CD4-positive, CD25-positive, alpha-beta regulatory T cell (primary cell): Measurements from ENCODE around the gene UBE2D2. TPM values are rescaled to one million over a fixed set of nuclear protein-coding genes. Genes with fewer than 3 reads are reported as not detected.

Experiments used
- ATAC-seq, 2 donors: fragments of 150-1000 bp; cut with Tn5 transposase; one replicate each; pipeline ENCODE4 v1.10.0; 2021; ENCODE audit warnings: low read depth in 2 of 2, moderate number of reproducible peaks in 2 of 2, moderate library complexity in 1 of 2
- DNase-seq, 3 donors: peaks; one replicate each; pipeline versions ENCODE4 v3.0.0 to v3.0.0-alpha.2; 2012 to 2022; ENCODE audit warnings: mixed read lengths in 1 of 3
- H3K27ac ChIP-seq: one replicate; pipeline ENCODE4 v1.7.0; 2013; ENCODE audit warnings: mild to moderate bottlenecking, low read length; ENCODE audit not compliant: insufficient read depth, poor library complexity, severe bottlenecking
- H3K27me3 ChIP-seq: one replicate; pipeline ENCODE4 v1.7.0; 2013; ENCODE audit warnings: low read length; ENCODE audit not compliant: control insufficient read depth, insufficient read depth
- H3K36me3 ChIP-seq: one replicate; pipeline ENCODE4 v1.7.0; 2013; ENCODE audit warnings: mild to moderate bottlenecking, low read length, moderate library complexity; ENCODE audit not compliant: control insufficient read depth, insufficient read depth
- H3K4me1 ChIP-seq: 2 replicates; pipeline ENCODE4 v1.7.0; 2013; ENCODE audit warnings: mild to moderate bottlenecking, low read length; ENCODE audit not compliant: insufficient read depth, control insufficient read depth, poor library complexity, severe bottlenecking
- H3K4me3 ChIP-seq: one replicate; pipeline ENCODE4 v1.7.0; 2013; ENCODE audit warnings: low read depth, mild to moderate bottlenecking, low read length, moderate library complexity
- H3K9me3 ChIP-seq, 2 experiments: 1 replicate in 1 of 2; 2 replicates in 1 of 2; pipeline ENCODE4 v1.7.0; 2013; ENCODE audit warnings: low read length in 2 of 2, mild to moderate bottlenecking in 1 of 2, moderate library complexity in 1 of 2; ENCODE audit not compliant: control insufficient read depth in 2 of 2
- H3K27ac Mint-ChIP-seq, 3 donors: one replicate each; pipeline ENCODE4 v1.8.0; 2020 to 2022; ENCODE audit warnings: mild to moderate bottlenecking in 3 of 3, mixed read lengths in 3 of 3, moderate library complexity in 2 of 3
- H3K27me3 Mint-ChIP-seq: one replicate; pipeline ENCODE4 v1.8.0; 2022; ENCODE audit warnings: mild to moderate bottlenecking, mixed read lengths
- H3K36me3 Mint-ChIP-seq: one replicate; pipeline ENCODE4 v1.8.0; 2020; ENCODE audit warnings: mixed read lengths
- H3K4me1 Mint-ChIP-seq, 4 donors: one replicate each; pipeline ENCODE4 v1.8.0; 2020 to 2022; ENCODE audit warnings: mixed read lengths in 4 of 4, mild to moderate bottlenecking in 1 of 4
- H3K4me3 Mint-ChIP-seq, 4 donors: one replicate each; pipeline ENCODE4 v1.8.0; 2020 to 2022; ENCODE audit warnings: mild to moderate bottlenecking in 4 of 4, mixed read lengths in 4 of 4, moderate library complexity in 3 of 4
- H3K9me3 Mint-ChIP-seq, 7 donors: one replicate each; pipeline ENCODE4 v1.8.0; 2020 to 2022; ENCODE audit warnings: mixed read lengths in 7 of 7, mild to moderate bottlenecking in 3 of 7, moderate library complexity in 2 of 7
- polyA plus RNA-seq, 4 donors: library from polyadenylated mRNA; unstranded; fragments of 300-500 nt; fragmentation: Illumina TruSeq; gene quantifications; one replicate each; pipeline ENCODE4 v1.2.3, GENCODE V29; 2021
- total RNA-seq: library from RNA; stranded (reverse); gene quantifications from one replicate; pipeline ENCODE4 v1.2.3, GENCODE V29; 2022

Gene UBE2D2
- total and polyA plus RNA-seq, 5 donors from 2014 or later: 181 to 376 (median 331) TPM

DNA sequence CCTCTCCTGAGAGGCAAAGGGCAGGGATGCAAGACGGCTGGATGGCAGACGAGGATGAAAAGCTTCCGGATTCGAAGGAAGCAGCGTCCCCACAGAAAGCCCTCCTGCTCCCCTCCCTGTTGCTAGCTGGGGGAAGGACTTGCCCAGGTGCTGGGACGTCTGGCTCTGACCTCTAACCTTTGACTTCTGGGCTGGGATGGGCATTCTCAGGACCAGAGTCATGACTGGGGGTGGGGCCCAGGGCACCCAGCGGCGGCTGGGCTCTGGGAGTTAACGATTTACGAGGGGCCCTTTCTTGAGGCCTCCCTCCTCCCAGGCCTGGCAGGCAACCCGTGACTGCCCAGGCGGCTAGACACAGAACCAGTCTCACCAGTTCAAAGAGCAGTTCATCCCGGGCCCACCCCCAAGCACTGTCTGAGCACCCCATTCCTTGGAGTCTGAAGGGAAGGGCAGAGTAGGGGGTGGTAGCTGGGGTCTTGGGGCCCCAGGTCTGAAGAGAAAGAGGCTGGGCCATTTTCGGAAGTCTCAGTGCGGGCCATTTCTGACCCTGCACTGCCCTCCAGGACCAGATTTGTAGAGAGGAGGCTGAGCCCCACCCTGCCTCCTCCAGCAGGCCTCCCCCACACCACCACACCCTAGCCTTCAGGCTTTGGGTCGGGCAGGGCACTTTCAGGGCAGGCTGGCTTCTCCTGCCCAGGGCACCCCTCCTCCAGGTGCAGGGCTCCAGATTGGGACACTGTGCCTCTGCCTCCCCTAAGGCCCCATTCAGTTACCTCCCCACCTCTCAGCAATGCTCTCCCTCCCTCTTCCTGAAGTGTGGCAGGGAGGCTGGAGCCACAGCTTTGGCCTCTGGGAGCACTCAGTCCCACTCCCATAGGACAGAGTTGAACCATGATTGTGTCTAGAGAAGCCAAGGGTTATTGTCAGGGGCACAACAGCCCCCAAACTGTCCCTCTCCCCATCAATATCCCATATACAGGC is 82.0 kb downstream of the UBE2D2 start:
- H3K9me3 Mint-ChIP-seq: no peaks in the 10 kb centered on the region
- H3K4me3 Mint-ChIP-seq: peak overlapping the region in 1 of 4 donors; percentile 58
- Histone ChIP-seq H3K27me3 (no peaks in the 10 kb centered on the region), H3K9me3 (no peaks in the 10 kb centered on the region), H3K4me3 (no peak overlapping the region), H3K36me3 (no peaks in the 10 kb centered on the region), H3K27ac (no peak overlapping the region), H3K4me1 (peaks cover 18% of the 10 kb centered on the region)
- peaks cover 0 to 43% (median 18%) of the 10 kb centered on the region in 4 donors for H3K4me1 Mint-ChIP-seq
- ATAC-seq (no peak), DNase-seq (no peak)
- peak overlapping the region in 1 of 3 donors; percentile 25 for H3K27ac Mint-ChIP-seq
- H3K36me3 Mint-ChIP-seq: no peaks in the 10 kb centered on the region
- H3K27me3 Mint-ChIP-seq: peaks cover 18% of the 10 kb centered on the region

DNA sequence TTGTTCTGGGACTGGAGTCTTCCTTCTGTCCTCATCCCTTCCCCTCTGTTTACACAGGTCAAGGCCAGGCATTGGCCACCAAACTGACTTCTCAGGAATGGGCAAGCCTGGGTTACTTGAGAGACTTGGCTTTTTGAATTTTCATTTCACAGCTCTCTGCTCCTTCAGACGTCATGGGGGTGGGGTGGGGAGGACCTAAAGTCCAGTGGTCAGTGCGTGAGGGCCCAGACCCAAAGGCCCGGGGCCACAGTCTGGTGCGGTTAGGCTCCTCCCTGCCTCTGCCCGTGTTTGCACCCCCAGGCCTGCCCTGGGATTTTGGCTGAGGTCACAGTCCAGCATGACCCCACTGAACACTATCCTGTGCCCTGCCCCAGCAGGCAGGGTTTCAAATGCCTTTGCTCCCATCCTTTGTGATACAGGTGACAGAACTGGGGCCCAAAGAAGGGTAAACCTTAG is 82.9 kb downstream of the UBE2D2 start:
- peaks cover 0 to 35% (median 14%) of the 10 kb centered on the region in 4 donors for H3K4me1 Mint-ChIP-seq
- H3K27ac ChIP-seq: no peak overlapping the region
- no peaks in the 10 kb centered on the region for H3K27me3 ChIP-seq
- H3K9me3 ChIP-seq: no peaks in the 10 kb centered on the region
- no peak for ATAC-seq
- H3K4me3 ChIP-seq: no peak overlapping the region
- no peak for DNase-seq
- peaks cover 18% of the 10 kb centered on the region for H3K4me1 ChIP-seq
- H3K4me3 Mint-ChIP-seq: no peak overlapping the region
- H3K27ac Mint-ChIP-seq: peak overlapping the region in 1 of 3 donors; percentile 69
- no peaks in the 10 kb centered on the region for H3K9me3 Mint-ChIP-seq
- no peaks in the 10 kb centered on the region for H3K36me3 Mint-ChIP-seq
- H3K27me3 Mint-ChIP-seq: peaks cover 18% of the 10 kb centered on the region
- H3K36me3 ChIP-seq: no peaks in the 10 kb centered on the region

DNA sequence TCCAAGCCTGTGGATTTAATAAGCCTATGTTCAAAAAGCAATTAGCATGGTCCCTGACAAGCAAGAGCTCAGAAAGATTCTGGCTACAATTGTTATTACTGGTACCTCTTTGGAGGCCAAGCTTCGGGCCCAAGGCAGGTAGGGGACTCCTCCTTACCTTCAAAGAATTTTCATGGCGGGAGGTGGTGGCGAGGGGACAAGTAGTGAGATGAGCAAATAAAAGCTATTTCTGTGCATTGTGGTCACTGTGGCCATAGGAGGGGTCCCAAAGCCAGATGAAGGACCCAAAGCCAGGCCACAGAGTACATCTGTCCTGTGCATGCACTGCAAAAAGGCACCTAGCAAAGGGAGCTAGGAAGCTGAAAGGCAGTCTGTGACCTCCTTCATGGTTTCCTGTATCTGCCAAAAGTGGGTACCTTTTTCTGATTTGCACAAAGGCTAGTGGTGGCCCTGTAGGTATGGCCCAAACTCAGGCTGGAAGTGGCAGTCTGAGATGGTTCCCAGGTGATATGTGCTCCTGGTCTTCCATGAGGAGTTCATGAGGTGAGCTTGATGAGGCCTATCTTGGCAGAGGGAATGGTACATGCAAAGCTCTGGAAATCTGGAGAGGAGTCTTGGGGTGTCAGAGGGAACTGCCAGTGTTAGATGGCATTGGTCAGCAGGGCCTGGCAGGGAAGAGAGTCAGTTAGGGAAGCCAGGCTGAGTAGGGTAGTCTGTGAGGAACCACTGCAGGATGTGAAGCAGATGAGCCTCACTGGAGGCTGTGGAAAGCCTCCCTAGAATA is 83.7 kb downstream of the UBE2D2 start:
- Histone ChIP-seq H3K27ac (no peak overlapping the region), H3K27me3 (no peaks in the 10 kb centered on the region), H3K36me3 (no peaks in the 10 kb centered on the region), H3K9me3 (no peaks in the 10 kb centered on the region), H3K4me1 (peaks cover 24% of the 10 kb centered on the region), H3K4me3 (no peak overlapping the region)
- Mint-ChIP-seq H3K4me1 (peaks cover 0 to 36% (median 12%) of the 10 kb centered on the region in 4 donors), H3K27ac (peak overlapping the region in 1 of 3 donors; percentile 69), H3K4me3 (peak overlapping the region in 2 of 4 donors; percentile 4 to 84), H3K27me3 (peaks cover 23% of the 10 kb centered on the region), H3K9me3 (no peaks in the 10 kb centered on the region), H3K36me3 (no peaks in the 10 kb centered on the region)
- DNase-seq (no peak), ATAC-seq (no peak)

DNA sequence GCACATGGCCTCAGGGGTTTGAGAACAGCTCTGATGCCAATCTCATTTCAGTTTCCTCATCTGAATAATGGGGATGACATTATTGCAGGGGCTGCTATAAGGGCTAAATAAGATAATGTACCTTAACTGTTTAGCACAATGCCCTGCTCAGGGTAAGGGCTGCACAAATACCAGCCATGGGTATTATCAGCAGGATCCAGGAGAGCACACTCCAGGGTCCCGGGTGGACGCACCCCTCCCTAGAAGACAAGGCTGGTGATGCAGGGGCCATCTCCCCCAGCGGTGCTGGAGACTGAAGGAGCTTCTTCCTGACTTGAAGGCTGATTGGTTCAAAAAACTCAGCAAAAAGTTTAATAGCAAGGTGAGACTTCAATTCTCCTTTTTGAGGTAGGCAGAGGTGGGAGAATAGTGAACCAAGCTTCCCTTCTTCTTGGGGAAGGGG is 84.3 kb downstream of the UBE2D2 start:
- no peaks in the 10 kb centered on the region for H3K9me3 ChIP-seq
- DNase-seq (no peak), ATAC-seq (no peak)
- no peak overlapping the region for H3K27ac ChIP-seq
- no peaks in the 10 kb centered on the region for H3K27me3 ChIP-seq
- Mint-ChIP-seq H3K4me1 (peaks cover 0 to 41% (median 12%) of the 10 kb centered on the region in 4 donors), H3K27me3 (peaks cover 27% of the 10 kb centered on the region), H3K27ac (no peak overlapping the region), H3K36me3 (no peaks in the 10 kb centered on the region), H3K4me3 (peak overlapping the region in 2 of 4 donors; percentile 11 to 84), H3K9me3 (no peaks in the 10 kb centered on the region)
- no peaks in the 10 kb centered on the region for H3K36me3 ChIP-seq
- H3K4me1 ChIP-seq: peaks cover 30% of the 10 kb centered on the region
- no peak overlapping the region for H3K4me3 ChIP-seq

DNA sequence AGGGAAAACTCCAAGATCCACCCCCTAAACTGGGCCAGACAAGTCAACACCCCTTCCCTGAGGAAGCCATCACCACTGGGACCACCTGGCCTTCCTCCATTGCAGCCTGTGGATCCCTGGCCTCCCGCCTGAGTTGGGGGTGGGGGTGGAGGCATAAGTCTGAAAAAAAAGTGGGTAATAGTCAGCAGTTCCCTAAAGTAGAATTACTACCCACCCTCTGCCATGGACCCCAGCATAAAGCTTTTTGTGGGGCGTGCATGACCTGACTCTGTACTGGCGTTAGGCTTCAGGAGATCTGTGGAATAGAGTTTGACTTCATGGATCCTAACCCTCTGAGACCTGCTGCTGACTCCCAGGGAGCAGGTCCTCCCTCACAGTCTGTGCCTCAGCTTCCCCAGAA is 85.0 kb downstream of the UBE2D2 start:
- H3K27me3 Mint-ChIP-seq: peaks cover 34% of the 10 kb centered on the region
- H3K9me3 Mint-ChIP-seq: no peaks in the 10 kb centered on the region
- H3K4me1 Mint-ChIP-seq: peaks cover 0 to 46% (median 14%) of the 10 kb centered on the region in 4 donors
- DNase-seq (no peak), ATAC-seq (no peak)
- no peak overlapping the region for H3K27ac Mint-ChIP-seq
- peak overlapping the region in 2 of 4 donors; percentile 29 to 84 for H3K4me3 Mint-ChIP-seq
- Histone ChIP-seq H3K27ac (no peak overlapping the region), H3K4me3 (no peak overlapping the region), H3K27me3 (no peaks in the 10 kb centered on the region), H3K9me3 (no peaks in the 10 kb centered on the region), H3K36me3 (no peaks in the 10 kb centered on the region), H3K4me1 (peaks cover 37% of the 10 kb centered on the region)
- no peaks in the 10 kb centered on the region for H3K36me3 Mint-ChIP-seq

DNA sequence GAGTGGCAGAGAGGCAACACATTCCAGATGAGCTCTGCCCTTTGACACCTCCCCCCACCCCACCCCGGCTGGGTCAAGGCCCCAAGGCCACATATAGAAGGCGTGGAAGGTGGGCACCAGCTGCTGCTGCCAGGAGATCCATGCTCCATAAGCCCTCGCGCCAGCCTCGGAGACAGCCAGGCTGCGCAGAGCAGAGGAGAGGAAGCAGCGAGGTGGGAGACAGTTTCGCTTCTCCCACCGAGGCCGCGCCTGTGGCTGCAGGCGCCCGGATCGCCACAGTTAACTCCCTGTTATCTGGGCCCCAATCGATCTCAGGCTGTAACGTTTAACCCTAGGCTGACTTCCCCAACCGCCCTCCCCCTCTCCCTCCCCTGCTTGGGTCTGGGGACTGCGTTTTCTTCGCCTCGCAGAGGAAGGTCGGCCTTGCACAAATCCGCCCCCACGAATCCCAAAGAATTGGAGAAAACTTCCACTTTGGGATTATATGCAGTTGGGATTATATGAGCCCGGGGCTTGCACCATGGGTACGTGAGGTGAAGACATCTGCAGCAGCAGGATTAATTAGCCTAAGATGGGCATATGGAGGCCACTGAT is 85.9 kb downstream of the UBE2D2 start:
- Histone ChIP-seq H3K27me3 (peaks cover 5% of the 10 kb centered on the region), H3K36me3 (no peaks in the 10 kb centered on the region), H3K27ac (no peak overlapping the region), H3K4me1 (peaks cover 42% of the 10 kb centered on the region), H3K9me3 (no peaks in the 10 kb centered on the region), H3K4me3 (no peak overlapping the region)
- Mint-ChIP-seq H3K4me1 (peaks cover 0 to 49% (median 16%) of the 10 kb centered on the region in 4 donors), H3K4me3 (peak overlapping the region; percentile 75 to 84 (median 82)), H3K27ac (no peak overlapping the region), H3K9me3 (no peaks in the 10 kb centered on the region), H3K27me3 (peaks cover 43% of the 10 kb centered on the region), H3K36me3 (no peaks in the 10 kb centered on the region)
- DNase-seq: no peak
- ATAC-seq: no peak

DNA sequence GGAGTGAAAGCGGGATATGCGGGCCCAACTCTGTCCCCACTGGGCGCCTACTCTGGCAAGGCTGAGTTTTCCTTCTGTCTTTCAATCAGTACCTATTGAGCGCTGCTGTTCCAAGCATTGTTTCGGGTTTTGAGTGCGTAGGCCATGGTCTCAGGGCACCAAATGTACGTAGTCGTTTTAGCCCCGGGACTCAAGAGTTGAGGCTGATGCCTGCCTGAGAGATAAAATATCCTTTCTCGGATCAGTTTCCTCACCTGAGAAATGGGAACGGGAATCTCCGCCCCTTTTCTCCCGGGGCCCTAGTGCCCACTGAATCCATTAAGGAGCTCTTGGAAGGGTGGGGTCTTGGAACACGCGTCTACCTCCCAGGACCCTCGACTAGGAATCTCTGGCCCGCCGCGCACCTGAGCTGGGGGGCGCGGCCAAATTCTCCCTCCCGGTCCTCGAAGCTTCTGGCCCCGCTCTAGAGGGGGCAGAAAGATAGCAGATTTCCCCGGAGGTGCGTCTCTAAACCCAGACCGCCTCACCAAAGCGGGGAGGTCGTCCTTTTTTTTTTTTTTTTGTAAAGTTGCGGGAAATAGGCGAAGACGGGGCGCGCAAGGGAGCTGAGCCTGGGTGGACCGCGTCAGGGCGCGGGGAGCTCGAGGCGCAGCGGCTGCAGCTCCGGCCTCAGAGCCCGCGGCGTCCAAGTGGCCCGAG is 86.5 kb downstream of the UBE2D2 start:
- peaks cover 5 to 55% (median 22%) of the 10 kb centered on the region in 4 donors for H3K4me1 Mint-ChIP-seq
- no peak for DNase-seq
- H3K27me3 ChIP-seq: peaks cover 9% of the 10 kb centered on the region
- H3K9me3 Mint-ChIP-seq: no peaks in the 10 kb centered on the region
- no peaks in the 10 kb centered on the region for H3K36me3 ChIP-seq
- H3K4me1 ChIP-seq: peaks cover 45% of the 10 kb centered on the region
- H3K27me3 Mint-ChIP-seq: peaks cover 49% of the 10 kb centered on the region
- peak overlapping the region; percentile 75 to 84 (median 82) for H3K4me3 Mint-ChIP-seq
- no peaks in the 10 kb centered on the region for H3K36me3 Mint-ChIP-seq
- ATAC-seq: no peak
- H3K27ac Mint-ChIP-seq: no peak overlapping the region
- no peaks in the 10 kb centered on the region for H3K9me3 ChIP-seq
- H3K4me3 ChIP-seq: no peak overlapping the region
- no peak overlapping the region for H3K27ac ChIP-seq
